Fibroblast of the aortic adventitia (primary cell): Measurements from ENCODE around the gene GPRC5D. TPM values are rescaled to one million over a fixed set of nuclear protein-coding genes. Genes with fewer than 3 reads are reported as not detected.

ENCODE experiments used
- DNase-seq: peaks from one replicate; pipeline ENCODE4 v3.0.0-alpha.2; 2010; ENCODE audit warnings: low read depth
- H3K4me3 ChIP-seq: 2 replicates; pipeline ENCODE4 v1.5.1; 2011; ENCODE audit warnings: low read depth, mild to moderate bottlenecking, control low read depth, low read length, moderate library complexity
- small RNA-seq: library from RNA; depleted of rRNA; stranded (forward); fragments of <200 nt; gene quantifications from one replicate; pipeline ENCODE3, GENCODE V24; 2012
- total RNA-seq: library from RNA; depleted of rRNA; stranded (reverse); fragments of >200 nt; gene quantifications from 2 replicates; pipeline ENCODE4 v1.2.3, GENCODE V29; 2012; ENCODE audit warnings: low replicate concordance
- TF ChIP-seq, protein P1 (sequence below): IDR thresholded peaks from 2 replicates; pipeline ENCODE4 v1.5.1; 2011; ENCODE audit warnings: mild to moderate bottlenecking, low read length, control low read depth, inconsistent platforms; ENCODE audit not compliant: insufficient read depth

Gene GPRC5D
- total RNA-seq, 1 donor: not detected

DNA sequence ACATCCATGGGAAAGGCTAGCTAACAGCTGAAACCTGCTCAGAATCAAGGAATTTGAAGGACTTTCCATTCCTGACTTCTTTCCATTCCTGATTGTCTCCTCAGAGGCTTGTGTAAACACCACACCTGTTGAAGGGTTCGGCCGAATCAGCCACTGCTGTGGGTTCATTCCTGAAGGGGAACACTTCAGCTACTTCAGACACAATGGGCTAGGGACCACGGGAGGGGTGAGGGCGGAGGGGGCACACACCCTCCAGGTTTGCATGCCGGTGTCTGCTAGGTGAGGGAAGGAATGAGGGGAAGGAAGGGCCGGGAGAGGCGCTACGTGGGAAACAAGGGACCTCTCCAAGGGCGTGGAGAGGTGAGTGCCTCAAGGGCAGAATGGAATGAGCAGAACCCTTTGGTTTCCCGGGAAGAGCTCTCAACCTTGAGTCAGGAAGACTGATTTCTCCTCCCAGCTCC lies 59.3 kb downstream of the GPRC5D start:
- DNase-seq: no peak
- TF ChIP-seq, protein P1, sequence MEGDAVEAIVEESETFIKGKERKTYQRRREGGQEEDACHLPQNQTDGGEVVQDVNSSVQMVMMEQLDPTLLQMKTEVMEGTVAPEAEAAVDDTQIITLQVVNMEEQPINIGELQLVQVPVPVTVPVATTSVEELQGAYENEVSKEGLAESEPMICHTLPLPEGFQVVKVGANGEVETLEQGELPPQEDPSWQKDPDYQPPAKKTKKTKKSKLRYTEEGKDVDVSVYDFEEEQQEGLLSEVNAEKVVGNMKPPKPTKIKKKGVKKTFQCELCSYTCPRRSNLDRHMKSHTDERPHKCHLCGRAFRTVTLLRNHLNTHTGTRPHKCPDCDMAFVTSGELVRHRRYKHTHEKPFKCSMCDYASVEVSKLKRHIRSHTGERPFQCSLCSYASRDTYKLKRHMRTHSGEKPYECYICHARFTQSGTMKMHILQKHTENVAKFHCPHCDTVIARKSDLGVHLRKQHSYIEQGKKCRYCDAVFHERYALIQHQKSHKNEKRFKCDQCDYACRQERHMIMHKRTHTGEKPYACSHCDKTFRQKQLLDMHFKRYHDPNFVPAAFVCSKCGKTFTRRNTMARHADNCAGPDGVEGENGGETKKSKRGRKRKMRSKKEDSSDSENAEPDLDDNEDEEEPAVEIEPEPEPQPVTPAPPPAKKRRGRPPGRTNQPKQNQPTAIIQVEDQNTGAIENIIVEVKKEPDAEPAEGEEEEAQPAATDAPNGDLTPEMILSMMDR: no peak
- peak overlapping the region; percentile 65 for H3K4me3 ChIP-seq

DNA sequence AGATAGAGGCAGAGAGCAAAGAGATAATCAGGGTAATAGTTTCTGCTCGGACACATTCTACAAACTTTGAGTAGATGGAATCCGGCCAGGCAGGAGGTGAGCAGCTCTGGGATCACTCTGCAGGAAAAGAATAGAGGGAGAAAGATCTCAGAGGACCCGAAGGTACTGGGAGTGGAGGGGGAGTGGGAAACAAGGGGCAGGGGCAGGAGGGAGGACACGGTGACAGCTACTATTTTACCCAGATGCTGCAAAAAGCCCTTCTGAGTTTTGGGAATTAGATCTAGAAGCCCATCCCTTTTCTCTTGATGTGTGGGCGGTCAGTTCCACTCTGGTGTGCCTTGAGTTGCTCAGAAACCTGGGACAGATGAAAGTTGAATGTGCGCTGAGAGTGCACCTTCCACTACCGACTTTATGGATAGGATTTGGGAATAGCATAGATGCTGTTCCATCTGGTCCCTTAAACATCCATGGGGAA lies 60.1 kb downstream of the GPRC5D start:
- peak overlapping the region; percentile 65 for H3K4me3 ChIP-seq
- DNase-seq: peak; percentile 22
- TF ChIP-seq, protein P1: no peak

DNA sequence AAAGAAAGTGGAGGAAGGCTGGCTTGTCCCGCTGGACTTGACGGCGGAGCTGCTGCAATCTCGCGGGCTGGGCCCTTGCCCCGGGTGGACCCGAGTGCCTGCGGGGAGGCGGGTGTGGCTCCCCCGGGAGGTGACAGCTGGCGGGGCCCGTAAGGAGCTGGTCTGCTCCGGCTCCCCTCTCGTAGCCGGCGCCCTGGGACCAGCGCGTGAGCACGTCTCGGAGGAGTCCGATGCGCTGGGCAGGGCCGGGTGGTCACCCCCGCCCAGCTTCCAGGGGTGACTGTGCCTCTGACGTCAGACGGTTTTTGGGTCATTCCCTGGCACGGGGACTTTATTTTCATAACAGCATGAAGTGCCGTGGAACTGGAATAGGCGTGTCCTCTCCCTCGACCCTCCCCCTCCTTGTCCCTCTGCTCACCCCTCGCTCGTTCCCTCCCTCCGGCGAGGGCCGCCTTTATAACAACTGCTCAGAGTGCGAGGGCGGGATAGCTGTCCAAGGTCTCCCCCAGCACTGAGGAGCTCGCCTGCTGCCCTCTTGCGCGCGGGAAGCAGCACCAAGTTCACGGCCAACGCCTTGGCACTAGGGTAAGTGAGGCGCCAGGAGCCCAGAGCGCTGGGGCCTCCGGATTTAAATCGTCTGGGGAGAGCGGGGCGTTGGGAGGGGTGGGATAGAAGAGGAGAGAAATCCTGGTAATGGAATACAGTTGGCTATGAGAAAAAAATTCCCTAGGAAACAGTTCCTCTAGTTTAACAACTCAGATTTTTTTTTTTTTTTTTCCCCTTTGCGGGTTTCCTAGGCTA lies 60.7 kb downstream of the GPRC5D start, which contains the start of gene GPRC5A:
TSS of gene GPRC5A (plus strand) at position 483 of the 801 bp plus-strand sequence. CDS start 16,688 bp downstream, outside the sequence.
- peak within 1 kb of the TSS; percentile 65 for H3K4me3 ChIP-seq
- peak; percentile 96 for DNase-seq
- TF ChIP-seq, protein P1: peak; percentile 26

Small RNAs within 50 kb of the gene (small RNA-seq; reads per million reads assigned to genes)
- gene RF00604: not detected

Other genes starting within 250 kb of the GPRC5D start
- gene CDKN1B, start 234.8 kb downstream of the GPRC5D start, total RNA-seq: 28.4 and 41.2 TPM in 2 replicates
- gene APOLD1, start 166.5 kb downstream of the GPRC5D start, total RNA-seq: 3.6 and 9.2 TPM in 2 replicates
- 55.3 and 68.4 TPM in 2 replicates for gene DDX47, start 138.8 kb downstream of the GPRC5D start, total RNA-seq
- gene GPRC5A, start 60.6 kb downstream of the GPRC5D start, total RNA-seq: 5.4 and 15.5 TPM in 2 replicates
- gene HEBP1, start 48.1 kb upstream of the GPRC5D start, total RNA-seq: 14.4 and 35.3 TPM in 2 replicates
- gene FAM234B, start 92.2 kb upstream of the GPRC5D start, total RNA-seq: 3.3 and 5.6 TPM in 2 replicates
- 0.45 and 1.6 TPM in 2 replicates for gene GSG1, start 151.5 kb upstream of the GPRC5D start, total RNA-seq
- 19.1 and 244 TPM in 2 replicates for gene EMP1, start 244.6 kb upstream of the GPRC5D start, total RNA-seq